Mucosa of stomach (tissue), 1 donor: ENCODE results near the gene ROBO3.

Source experiments
- H3K27me3 ChIP-seq: one replicate; pipeline ENCODE4 v1.7.0; 2013; ENCODE audit warnings: mild to moderate bottlenecking, low read length; ENCODE audit not compliant: control insufficient read depth, insufficient read depth
- H3K36me3 ChIP-seq: one replicate; pipeline ENCODE4 v1.7.0; 2013; ENCODE audit warnings: low read length; ENCODE audit not compliant: control insufficient read depth, insufficient read depth
- H3K4me1 ChIP-seq: one replicate; pipeline ENCODE4 v1.7.0; 2013; ENCODE audit warnings: mild to moderate bottlenecking, low read length; ENCODE audit not compliant: control insufficient read depth, insufficient read depth
- H3K4me3 ChIP-seq: one replicate; pipeline ENCODE4 v1.7.0; 2013; ENCODE audit warnings: low read length
- H3K9ac ChIP-seq: one replicate; pipeline ENCODE4 v1.7.0; 2013; ENCODE audit warnings: mild to moderate bottlenecking, low read length, moderate library complexity
- H3K9me3 ChIP-seq: one replicate; pipeline ENCODE4 v1.7.0; 2013; ENCODE audit warnings: mild to moderate bottlenecking, low read length, moderate library complexity; ENCODE audit not compliant: control insufficient read depth
- donor health status: Pancreatic carcinoma.

Gene ROBO3

DNA sequence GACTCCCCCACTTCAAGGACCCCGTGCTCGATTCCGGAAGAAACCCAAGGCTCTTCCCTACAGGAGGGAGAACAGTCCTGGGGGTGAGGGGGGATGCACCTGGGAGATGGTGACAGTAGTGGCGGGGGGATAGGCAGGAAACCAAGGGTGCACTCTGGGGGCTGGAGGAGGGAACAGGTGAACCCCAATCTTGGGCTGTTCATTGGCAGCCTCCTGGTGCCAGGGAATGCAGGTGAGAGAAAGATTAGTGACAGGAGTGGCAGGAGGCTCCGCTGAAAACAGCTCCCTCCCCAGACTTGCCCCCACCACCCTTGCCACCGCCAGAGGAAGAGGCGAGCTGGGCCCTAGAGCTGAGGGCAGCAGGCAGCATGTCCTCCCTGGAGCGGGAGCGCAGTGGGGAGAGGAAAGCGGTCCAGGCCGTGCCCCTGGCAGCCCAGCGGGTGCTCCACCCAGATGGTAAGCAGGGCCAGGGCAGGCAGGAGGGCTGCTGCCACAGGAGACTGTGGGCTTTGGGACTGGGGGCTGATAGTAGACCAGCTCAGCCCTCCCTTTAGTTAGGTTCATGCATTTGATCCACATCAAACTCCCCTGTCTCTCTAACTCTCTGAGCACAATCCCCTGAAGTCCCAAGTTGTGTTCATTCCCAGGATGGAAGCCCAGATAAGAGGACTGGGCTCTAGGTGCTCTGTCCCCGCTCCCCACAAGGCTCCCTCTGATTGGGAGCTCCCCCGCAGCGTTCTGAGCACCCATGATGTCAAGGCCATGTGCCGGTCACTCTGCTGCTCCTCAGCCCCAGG lies 14.5 kb downstream of the ROBO3 start:
- Histone ChIP-seq H3K4me1 (peaks cover 27% of the 10 kb centered on the region), H3K9ac (no peak overlapping the region), H3K9me3 (no peaks in the 10 kb centered on the region)

DNA sequence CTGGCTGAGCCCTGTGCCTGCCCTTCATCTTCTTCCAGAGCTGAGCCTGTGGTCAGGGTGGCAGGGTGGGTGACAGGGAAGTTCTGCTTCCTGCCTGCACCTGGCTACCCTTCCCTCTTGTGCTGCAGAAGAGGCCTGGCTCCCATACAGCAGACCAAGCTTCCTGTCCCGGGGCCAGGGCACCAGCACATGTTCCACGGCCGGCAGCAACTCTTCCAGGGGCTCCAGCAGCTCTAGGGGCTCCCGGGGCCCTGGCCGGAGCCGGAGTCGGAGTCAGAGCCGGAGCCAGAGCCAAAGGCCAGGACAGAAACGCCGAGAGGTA lies 15.0 kb downstream of the ROBO3 start:
- H3K4me3 ChIP-seq: no peak overlapping the region
- no peak overlapping the region for H3K9ac ChIP-seq
- H3K9me3 ChIP-seq: no peaks in the 10 kb centered on the region
- no peaks in the 10 kb centered on the region for H3K36me3 ChIP-seq
- peaks cover 19% of the 10 kb centered on the region for H3K27me3 ChIP-seq
- peaks cover 27% of the 10 kb centered on the region for H3K4me1 ChIP-seq

More for the DNA sequence above, 14.5 kb downstream of the ROBO3 start:
- peaks cover 25% of the 10 kb centered on the region for H3K27me3 ChIP-seq
- no peak overlapping the region for H3K4me3 ChIP-seq
- no peaks in the 10 kb centered on the region for H3K36me3 ChIP-seq

DNA sequence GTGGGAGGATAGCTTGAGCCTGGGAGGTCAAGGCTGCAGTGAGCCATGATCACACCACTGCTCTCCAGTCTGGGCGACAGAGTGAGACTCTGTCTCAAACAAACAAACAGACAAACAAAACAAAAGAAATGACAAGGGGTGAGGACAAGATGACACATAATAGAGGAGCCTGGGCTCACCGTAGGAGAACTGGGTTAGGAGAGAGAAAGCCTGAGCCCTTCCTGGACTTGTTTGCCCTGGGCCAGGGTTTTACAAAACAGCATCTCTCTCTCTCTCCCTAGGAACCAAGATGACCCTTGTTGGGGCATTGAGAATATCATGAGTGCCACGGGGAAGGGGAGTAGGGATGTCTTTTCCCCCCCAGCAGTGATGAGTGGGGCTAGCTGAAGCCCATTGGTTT lies 15.7 kb downstream of the ROBO3 start:
- Histone ChIP-seq H3K9ac (no peak overlapping the region), H3K9me3 (no peaks in the 10 kb centered on the region), H3K36me3 (no peaks in the 10 kb centered on the region), H3K4me1 (peaks cover 22% of the 10 kb centered on the region), H3K4me3 (no peak overlapping the region), H3K27me3 (peaks cover 12% of the 10 kb centered on the region)

DNA sequence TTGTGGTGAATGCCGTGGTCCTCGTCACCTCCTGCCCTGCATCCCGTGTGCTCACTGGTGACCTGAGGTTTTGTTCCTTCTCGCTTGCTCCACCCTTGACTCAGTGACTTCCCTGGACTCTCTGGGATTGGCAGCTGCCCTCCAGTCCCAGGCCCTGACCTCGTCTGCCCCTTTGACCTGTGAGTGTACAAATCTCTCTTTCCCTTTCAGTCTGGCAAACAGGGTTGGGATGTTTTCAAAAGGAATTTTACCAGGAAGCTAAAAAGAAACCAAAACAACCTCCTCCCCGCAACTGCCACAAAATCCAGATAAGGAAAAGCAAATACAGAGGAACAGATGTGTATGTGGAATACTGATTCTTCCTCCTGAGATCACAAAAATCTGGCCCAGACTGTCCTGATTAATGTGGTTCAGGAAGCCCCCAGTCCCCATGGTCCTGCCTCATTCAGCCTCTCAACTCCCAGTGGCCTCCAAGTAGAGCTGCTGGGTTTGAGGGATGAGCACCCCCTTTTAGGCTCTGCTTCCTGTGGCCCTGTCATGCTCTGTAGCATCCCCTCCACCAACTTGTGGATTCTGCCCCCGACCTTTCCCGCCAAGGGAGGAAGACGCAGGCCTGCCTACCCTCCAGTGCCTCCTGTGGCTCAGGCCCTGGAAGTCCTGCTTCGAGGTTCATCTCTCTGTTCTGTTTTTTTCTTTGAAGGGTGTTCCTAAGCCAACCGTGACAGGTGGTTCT lies 17.3 kb downstream of the ROBO3 start:
- Histone ChIP-seq H3K27me3 (peaks cover 2% of the 10 kb centered on the region), H3K36me3 (no peaks in the 10 kb centered on the region), H3K9me3 (no peaks in the 10 kb centered on the region), H3K4me1 (peaks cover 11% of the 10 kb centered on the region), H3K4me3 (no peak overlapping the region), H3K9ac (no peak overlapping the region)

DNA sequence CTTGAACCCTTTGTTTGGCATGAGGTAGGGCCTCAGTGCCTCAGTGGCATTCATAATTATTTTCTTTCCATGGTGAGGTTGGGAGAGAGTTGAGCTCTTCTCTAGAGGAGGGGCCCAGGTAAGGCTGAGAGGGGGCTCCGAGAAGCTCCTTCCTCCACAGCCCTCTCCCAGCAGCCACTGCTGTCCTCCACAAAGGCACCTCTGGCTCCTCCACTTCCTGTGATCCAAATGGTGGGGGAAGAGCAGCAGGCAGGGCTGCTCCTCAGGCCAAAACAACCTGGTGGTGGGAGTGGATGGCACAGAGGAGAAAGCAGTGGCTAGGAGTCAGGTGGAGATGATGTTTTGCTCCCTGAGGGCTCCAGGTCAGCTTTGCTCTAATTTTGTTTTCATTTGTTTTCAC lies 19.1 kb downstream of the ROBO3 start:
- H3K36me3 ChIP-seq: no peaks in the 10 kb centered on the region
- no peak overlapping the region for H3K4me3 ChIP-seq
- H3K9me3 ChIP-seq: no peaks in the 10 kb centered on the region
- H3K4me1 ChIP-seq: peaks cover 11% of the 10 kb centered on the region
- no peaks in the 10 kb centered on the region for H3K27me3 ChIP-seq
- H3K9ac ChIP-seq: no peak overlapping the region

DNA sequence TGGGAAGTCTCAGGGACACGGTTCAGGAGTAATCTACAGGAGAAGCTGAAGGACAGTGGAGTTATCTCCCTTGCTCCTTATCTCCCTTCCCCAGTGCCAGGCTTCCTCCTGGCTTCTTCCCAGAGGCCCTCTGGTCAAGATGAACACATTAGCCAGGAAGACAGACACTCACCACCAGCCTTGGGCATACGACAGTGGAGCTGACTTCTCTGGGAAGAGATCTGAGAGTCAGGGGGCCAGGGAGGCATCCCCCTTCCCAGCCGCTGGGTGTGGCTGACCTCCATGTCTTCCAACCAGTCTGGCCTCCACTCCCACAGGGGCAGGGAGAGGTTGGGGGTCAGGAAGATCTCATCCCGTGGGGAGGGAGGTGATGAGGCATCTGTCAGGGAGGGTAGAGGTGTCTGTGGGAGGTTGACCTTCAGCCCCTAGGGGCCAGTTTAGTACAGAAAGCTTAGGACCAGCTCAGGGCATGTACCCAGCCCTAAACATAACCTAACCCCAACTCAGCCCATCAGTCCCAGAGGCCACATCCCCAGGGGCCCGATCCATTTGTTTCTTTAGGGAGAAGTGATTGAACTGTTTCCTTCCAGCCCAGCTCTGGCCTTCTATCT lies 19.7 kb downstream of the ROBO3 start:
- H3K27me3 ChIP-seq: no peaks in the 10 kb centered on the region
- no peak overlapping the region for H3K9ac ChIP-seq
- H3K4me3 ChIP-seq: no peak overlapping the region
- H3K4me1 ChIP-seq: peaks cover 11% of the 10 kb centered on the region
- H3K9me3 ChIP-seq: no peaks in the 10 kb centered on the region
- no peaks in the 10 kb centered on the region for H3K36me3 ChIP-seq

DNA sequence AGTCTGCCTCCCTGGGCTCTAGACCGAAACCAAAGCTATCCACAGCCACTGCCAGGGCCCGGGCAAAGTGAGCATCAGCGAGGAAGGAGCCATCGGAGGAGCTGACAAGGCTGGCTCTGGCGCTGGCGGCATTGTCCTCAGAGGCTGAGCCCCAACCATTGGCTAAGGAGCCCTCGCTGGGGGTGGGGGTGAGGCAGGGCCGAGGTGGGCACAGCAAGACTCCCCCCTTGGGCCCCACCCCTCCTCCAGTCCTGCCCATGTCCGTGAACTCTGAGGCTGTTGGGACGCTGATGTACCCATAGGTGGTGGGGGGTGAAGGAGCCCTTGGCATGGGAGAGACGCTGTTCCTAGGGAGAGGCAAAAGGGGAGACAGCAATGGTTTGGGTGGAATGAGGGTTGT lies 21.2 kb downstream of the ROBO3 start:
- no peaks in the 10 kb centered on the region for H3K27me3 ChIP-seq
- H3K4me1 ChIP-seq: peaks cover 11% of the 10 kb centered on the region
- no peaks in the 10 kb centered on the region for H3K9me3 ChIP-seq
- no peaks in the 10 kb centered on the region for H3K36me3 ChIP-seq
- no peak overlapping the region for H3K9ac ChIP-seq
- no peak overlapping the region for H3K4me3 ChIP-seq

DNA sequence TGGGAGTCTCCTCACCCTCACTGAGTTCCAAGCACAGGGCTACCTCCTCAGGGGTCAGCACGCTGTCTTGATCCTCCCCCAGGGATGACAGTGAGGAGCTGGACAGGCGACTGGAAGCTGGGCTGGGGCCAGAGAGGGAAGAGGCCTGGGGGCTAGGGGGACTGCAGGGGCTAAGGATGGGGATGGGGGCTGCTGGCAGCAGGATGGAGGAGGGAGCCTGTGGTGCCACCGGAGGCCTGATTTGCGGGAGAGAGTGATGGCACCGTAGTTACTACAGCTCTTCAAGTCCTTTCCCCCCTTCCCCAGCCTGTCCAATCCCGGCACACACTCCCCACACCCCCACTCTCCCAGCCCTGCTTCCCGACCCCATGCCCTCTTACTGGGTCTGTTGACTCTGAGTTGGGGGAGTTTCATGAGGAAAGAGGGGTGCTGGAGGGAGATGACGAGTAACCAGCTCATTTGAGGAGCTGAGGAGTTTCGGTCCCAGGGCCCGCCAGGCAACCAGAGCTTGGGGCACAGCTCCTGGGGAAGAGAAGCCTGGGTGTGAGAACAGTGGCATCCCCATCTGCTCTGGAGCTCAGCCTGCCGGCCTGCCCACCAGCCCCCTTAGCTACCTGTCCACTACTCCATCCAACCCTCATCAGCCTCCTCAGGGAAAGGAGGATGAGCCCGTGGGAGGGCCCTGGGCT lies 21.9 kb downstream of the ROBO3 start:
- no peaks in the 10 kb centered on the region for H3K9me3 ChIP-seq
- H3K4me3 ChIP-seq: no peak overlapping the region
- H3K9ac ChIP-seq: no peak overlapping the region
- H3K36me3 ChIP-seq: no peaks in the 10 kb centered on the region
- H3K27me3 ChIP-seq: no peaks in the 10 kb centered on the region
- peaks cover 8% of the 10 kb centered on the region for H3K4me1 ChIP-seq

DNA sequence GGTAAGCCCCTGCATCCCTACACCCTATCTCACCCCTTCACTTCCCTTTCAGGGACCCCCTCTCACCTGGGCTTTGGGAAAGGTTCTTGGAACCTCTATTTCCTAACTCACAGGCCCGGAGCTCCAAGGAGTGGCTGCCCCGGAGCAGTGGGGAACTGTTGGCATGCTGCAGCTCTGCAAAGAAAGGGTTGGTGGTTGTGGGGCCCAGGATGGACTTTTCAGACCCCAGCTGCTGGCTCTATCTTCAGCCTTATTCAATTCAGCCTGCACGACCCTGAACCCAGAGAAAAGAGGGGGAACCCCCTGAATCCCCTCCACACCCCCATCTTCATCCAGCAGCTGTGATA lies 22.4 kb downstream of the ROBO3 start:
- Histone ChIP-seq H3K36me3 (no peaks in the 10 kb centered on the region), H3K4me3 (no peak overlapping the region), H3K4me1 (peaks cover 4% of the 10 kb centered on the region), H3K9me3 (no peaks in the 10 kb centered on the region), H3K9ac (no peak overlapping the region), H3K27me3 (no peaks in the 10 kb centered on the region)

DNA sequence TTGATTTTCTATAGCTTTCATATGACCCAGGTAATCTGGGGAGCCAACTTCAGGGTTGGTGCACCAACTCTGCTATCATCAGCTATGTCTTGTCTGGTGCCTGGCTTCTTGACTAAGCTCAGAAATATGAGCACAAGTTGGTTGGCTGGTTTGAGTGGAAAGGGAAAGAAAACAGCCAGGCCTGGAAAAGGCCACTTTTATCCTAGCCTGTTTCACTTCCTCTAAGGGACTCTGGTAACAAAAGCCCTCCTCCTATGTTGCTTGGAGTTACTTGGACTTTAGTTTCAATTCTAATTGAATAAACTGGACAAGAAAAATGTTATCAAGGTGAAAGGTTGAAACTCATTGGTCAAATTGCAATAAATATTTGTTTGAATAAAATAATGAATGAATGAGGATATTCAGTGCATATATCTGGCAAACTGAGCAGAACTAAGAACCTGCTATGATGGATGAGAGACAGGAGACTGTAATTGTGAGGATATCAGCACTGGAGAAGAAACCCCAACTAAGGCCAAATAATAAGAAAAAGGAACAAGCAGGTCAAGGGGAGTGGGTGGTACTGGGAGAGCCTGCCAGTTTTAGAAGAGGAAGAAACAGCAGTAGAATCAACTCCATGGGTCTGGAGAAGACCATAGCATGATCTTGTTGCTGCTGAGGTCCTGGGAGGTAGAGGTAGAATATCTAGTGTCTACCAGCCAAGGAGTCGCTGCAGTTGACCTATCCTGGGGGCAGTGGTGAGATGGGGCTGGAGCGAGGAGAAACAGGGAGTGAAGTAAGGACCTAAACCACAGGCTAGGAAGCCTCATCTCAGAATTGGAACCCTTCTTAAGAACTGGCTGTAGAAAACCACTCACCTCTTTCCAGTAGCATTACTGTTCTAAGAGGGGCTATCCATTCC lies 24.2 kb downstream of the ROBO3 start:
- Histone ChIP-seq H3K36me3 (no peaks in the 10 kb centered on the region), H3K9me3 (no peaks in the 10 kb centered on the region), H3K4me1 (no peaks in the 10 kb centered on the region), H3K9ac (no peak overlapping the region), H3K27me3 (no peaks in the 10 kb centered on the region), H3K4me3 (no peak overlapping the region)

DNA sequence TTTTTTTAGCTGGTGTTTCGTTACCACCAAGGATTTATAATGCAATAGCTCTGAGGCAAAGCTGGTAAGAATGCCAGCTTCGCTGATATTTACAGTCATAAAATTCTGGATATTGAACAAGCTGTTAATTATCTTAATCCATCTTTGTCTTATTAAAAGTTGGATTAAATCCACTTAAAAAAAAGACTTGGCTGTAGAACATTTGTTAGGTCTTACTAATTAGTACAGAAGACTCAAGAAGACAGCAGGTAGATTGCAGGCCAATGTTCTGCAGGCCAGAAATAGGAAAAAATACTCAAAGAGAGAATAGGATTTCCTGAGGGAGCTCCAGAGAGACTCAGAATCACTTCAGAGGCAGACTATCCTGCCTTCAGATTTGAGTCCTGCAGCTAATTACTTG lies 24.9 kb downstream of the ROBO3 start:
- Histone ChIP-seq H3K4me3 (no peak overlapping the region), H3K9ac (no peak overlapping the region), H3K4me1 (no peaks in the 10 kb centered on the region), H3K36me3 (no peaks in the 10 kb centered on the region), H3K27me3 (no peaks in the 10 kb centered on the region), H3K9me3 (no peaks in the 10 kb centered on the region)
